K562 (cell line): Measurements from ENCODE around the gene SLC36A3. TPM values are rescaled to one million over a fixed set of nuclear protein-coding genes. Genes with fewer than 3 reads are reported as not detected.

Source experiments
- ARID3A ChIP-seq: IDR thresholded peaks from 2 replicates; pipeline ENCODE4 v1.6.1; 2012; ENCODE audit warnings: low read depth, low read length, improper control_type of control experiment, borderline replicate concordance
- CBX8 ChIP-seq: fragments of 200-600 bp; sonication (generic); IDR thresholded peaks from 2 replicates; pipeline ENCODE4 v1.6.1; 2012; ENCODE audit warnings: borderline replicate concordance, mixed run types, low read depth, mild to moderate bottlenecking, moderate library complexity, mixed read lengths, low read length, control low read depth, inconsistent platforms; ENCODE audit not compliant: poor library complexity, severe bottlenecking; ENCODE audit errors: extremely low read depth
- ZBTB11 ChIP-seq, 3 experiments: fragments of 200-800 bp in 1 of 3; fragments of 250-450 bp in 1 of 3; fragments of 450-650 bp in 1 of 3; sonication (Bioruptor Pico) in 1 of 3; sonication (Bioruptor generic) in 1 of 3; formaldehyde crosslinking in 1 of 3; IDR thresholded peaks; 2 replicates each; pipeline versions ENCODE4 v1.6.1 to v1.8.0; 2016 to 2022; ENCODE audit warnings: mild to moderate bottlenecking in 2 of 3, missing genetic modification characterization in 2 of 3, missing compliant biosample characterization in 1 of 3, moderate library complexity in 1 of 3
- polyA plus RNA-seq, 8 experiments: library from polyadenylated mRNA; depleted of rRNA in 4 of 8; stranded (reverse) in 5 of 8; unstranded in 3 of 8; fragments of >200 nt; fragmentation: Nextera tagmentation in 2 of 8; fragmentation: Illumina TruSeq in 1 of 8; extraction: Ambion mirVana in 2 of 8; extraction: Trizol in 1 of 8; gene quantifications; 2 replicates each; pipeline versions ENCODE4 v1.2.1 to v1.2.3, GENCODE V29; 2011 to 2014; ENCODE audit warnings: inconsistent platforms in 1 of 8, missing spikeins in 1 of 8
- total RNA-seq, 7 experiments: library from RNA; depleted of rRNA in 6 of 7; stranded (reverse); fragments of >200 nt in 6 of 7; fragmentation: Illumina TruSeq in 2 of 7; extraction: Trizol in 2 of 7; gene quantifications; 2 replicates each; pipeline versions ENCODE4 v1.2.1 to v1.2.3, GENCODE V29; 2011 to 2021; ENCODE audit warnings: low replicate concordance in 1 of 7

SLC36A3 gene
- total and polyA plus RNA-seq, 9 of the 15 experiments (the other 6 are each of a cell fraction or from before 2014, with no cell fraction given): not detected

GRCh38 chr5:151252762-151253604, 50.6 kb downstream of the SLC36A3 start, which contains the start of gene GM2A (continued):
- no peak for TF ChIP-seq ARID3A
- peak in 1 of 3 experiments; percentile 58; a peak in 1 of 6 replicates for TF ChIP-seq ZBTB11 (CRISPR knock-in tag; IDR thresholded peaks at IDR 0.05)
- TF ChIP-seq CBX8: no peak
